ENCODE measurements around the gene TPCN2. TPM values are rescaled to one million over a fixed set of nuclear protein-coding genes. Genes with fewer than 3 reads are reported as not detected.

TPCN2 gene
- polyA plus RNA-seq, 1 donor from 2014 or later = 14.2 TPM

DNA sequence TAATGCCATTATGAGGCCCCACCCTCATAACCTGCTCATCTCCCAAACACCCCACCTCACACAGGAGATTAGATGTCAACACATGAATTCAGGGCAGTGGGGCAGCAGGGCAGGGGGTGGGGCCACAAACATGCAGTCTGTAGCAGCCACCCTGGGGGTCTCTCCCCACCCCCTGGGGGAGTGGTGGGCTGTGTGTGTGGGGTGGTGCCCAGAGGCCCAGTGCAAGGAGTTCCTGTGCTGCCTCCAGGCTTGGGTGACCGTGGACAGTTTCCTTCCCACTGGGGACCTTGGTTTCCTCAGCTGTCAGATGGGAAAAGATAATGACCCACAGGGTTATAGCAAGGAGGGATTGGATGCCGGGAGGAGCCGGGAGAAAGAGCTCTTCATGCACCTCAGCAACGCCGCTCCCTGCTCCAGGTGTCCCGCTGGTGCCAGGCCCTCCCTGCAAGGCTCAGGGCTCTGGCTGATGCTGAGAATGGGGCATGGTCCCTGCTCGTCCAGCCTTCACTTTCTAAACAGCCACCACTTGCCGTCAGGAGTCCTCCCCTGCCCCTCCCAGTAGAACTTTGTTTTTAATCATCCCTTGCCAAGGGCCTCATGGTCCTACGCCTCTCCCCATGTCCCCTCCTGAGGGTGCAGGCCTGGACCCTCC lies 33.7 kb upstream of the TPCN2 start:
- Histone ChIP-seq H3K4me3 (ENCODE audit: low read length) (no peak overlapping the region), H3F3A (ENCODE audit: insufficient read depth, low read length, poor library complexity, severe bottlenecking) (no peaks in the 10 kb centered on the region), H3K36me3 (ENCODE audit: insufficient read depth, low read length) (no peaks in the 10 kb centered on the region), H3K9me3 (ENCODE audit: low read length) (no peaks in the 10 kb centered on the region), H2AFZ (ENCODE audit: low read depth, low read length) (no peak overlapping the region), H3K79me2 (replicated peaks; ENCODE audit: insufficient read depth, low read length) (no peaks in the 10 kb centered on the region), H3K27ac (ENCODE audit: low read length) (no peak overlapping the region), H3K9me2 (ENCODE audit: insufficient read depth, low read length) (no peaks in the 10 kb centered on the region), H3K9ac (ENCODE audit: low read length) (no peak overlapping the region), H3K27me3 (ENCODE audit: insufficient read depth, low read depth, low read length) (no peaks in the 10 kb centered on the region), H3K4me2 (ENCODE audit: low read length) (no peak overlapping the region), H4K20me1 (ENCODE audit: insufficient read depth) (no peaks in the 10 kb centered on the region)
- TF ChIP-seq MXI1 (conservative IDR thresholded peaks at IDR 0.05; ENCODE audit: poor library complexity, severe bottlenecking) = no peak
- no peak for TF ChIP-seq EP300 (conservative IDR thresholded peaks at IDR 0.05; ENCODE audit: poor library complexity, severe bottlenecking)
- no peak for TF ChIP-seq POLR2AphosphoS5 (IDR thresholded peaks at IDR 0.05)
- TF ChIP-seq, protein P1, sequence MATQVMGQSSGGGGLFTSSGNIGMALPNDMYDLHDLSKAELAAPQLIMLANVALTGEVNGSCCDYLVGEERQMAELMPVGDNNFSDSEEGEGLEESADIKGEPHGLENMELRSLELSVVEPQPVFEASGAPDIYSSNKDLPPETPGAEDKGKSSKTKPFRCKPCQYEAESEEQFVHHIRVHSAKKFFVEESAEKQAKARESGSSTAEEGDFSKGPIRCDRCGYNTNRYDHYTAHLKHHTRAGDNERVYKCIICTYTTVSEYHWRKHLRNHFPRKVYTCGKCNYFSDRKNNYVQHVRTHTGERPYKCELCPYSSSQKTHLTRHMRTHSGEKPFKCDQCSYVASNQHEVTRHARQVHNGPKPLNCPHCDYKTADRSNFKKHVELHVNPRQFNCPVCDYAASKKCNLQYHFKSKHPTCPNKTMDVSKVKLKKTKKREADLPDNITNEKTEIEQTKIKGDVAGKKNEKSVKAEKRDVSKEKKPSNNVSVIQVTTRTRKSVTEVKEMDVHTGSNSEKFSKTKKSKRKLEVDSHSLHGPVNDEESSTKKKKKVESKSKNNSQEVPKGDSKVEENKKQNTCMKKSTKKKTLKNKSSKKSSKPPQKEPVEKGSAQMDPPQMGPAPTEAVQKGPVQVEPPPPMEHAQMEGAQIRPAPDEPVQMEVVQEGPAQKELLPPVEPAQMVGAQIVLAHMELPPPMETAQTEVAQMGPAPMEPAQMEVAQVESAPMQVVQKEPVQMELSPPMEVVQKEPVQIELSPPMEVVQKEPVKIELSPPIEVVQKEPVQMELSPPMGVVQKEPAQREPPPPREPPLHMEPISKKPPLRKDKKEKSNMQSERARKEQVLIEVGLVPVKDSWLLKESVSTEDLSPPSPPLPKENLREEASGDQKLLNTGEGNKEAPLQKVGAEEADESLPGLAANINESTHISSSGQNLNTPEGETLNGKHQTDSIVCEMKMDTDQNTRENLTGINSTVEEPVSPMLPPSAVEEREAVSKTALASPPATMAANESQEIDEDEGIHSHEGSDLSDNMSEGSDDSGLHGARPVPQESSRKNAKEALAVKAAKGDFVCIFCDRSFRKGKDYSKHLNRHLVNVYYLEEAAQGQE (IDR thresholded peaks at IDR 0.05; ENCODE audit: borderline replicate concordance) = no peak
- no peak for TF ChIP-seq TAF1 (IDR thresholded peaks at IDR 0.05; ENCODE audit: low read depth)
- TF ChIP-seq EZH2 (IDR thresholded peaks at IDR 0.05; ENCODE audit: borderline replicate concordance, insufficient read depth, low read length, poor library complexity, severe bottlenecking) = no peak
- no peak for TF ChIP-seq RAD21 (conservative IDR thresholded peaks at IDR 0.05)
- TF ChIP-seq, protein P2, sequence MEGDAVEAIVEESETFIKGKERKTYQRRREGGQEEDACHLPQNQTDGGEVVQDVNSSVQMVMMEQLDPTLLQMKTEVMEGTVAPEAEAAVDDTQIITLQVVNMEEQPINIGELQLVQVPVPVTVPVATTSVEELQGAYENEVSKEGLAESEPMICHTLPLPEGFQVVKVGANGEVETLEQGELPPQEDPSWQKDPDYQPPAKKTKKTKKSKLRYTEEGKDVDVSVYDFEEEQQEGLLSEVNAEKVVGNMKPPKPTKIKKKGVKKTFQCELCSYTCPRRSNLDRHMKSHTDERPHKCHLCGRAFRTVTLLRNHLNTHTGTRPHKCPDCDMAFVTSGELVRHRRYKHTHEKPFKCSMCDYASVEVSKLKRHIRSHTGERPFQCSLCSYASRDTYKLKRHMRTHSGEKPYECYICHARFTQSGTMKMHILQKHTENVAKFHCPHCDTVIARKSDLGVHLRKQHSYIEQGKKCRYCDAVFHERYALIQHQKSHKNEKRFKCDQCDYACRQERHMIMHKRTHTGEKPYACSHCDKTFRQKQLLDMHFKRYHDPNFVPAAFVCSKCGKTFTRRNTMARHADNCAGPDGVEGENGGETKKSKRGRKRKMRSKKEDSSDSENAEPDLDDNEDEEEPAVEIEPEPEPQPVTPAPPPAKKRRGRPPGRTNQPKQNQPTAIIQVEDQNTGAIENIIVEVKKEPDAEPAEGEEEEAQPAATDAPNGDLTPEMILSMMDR (IDR thresholded peaks at IDR 0.05; ENCODE audit: poor library complexity, severe bottlenecking) = no peak
- no peak for TF ChIP-seq SMC3 (conservative IDR thresholded peaks at IDR 0.05; ENCODE audit: poor library complexity)

DNA sequence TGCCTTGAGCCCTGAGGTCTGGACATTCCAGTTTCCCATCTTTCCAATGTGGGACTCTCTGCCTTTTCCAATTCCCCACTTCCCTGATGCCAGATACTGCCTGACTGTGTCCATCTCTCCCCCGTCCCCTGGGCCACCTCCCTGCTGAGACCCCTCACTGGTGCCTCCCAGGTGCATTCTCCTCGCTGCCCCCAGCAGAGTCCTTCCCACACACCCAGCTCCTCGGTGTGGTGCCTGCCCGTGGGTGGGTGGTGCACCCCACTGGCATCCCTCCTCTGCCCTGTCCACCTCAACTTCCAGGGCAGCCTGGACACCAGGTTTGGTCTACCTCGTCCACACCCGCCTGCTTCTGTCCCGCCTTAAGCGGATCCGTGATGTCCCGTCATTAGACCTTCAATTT lies 30.8 kb upstream of the TPCN2 start:
- no peak for TF ChIP-seq TAF1 (IDR thresholded peaks at IDR 0.05; ENCODE audit: low read depth)
- no peak for TF ChIP-seq SMC3 (conservative IDR thresholded peaks at IDR 0.05; ENCODE audit: poor library complexity)
- no peak for TF ChIP-seq EZH2 (IDR thresholded peaks at IDR 0.05; ENCODE audit: borderline replicate concordance, insufficient read depth, low read length, poor library complexity, severe bottlenecking)
- no peak for TF ChIP-seq RAD21 (conservative IDR thresholded peaks at IDR 0.05)
- TF ChIP-seq, protein P1 (IDR thresholded peaks at IDR 0.05; ENCODE audit: borderline replicate concordance) = no peak
- TF ChIP-seq, protein P2 (IDR thresholded peaks at IDR 0.05; ENCODE audit: poor library complexity, severe bottlenecking) = no peak
- no peak for TF ChIP-seq EP300 (conservative IDR thresholded peaks at IDR 0.05; ENCODE audit: poor library complexity, severe bottlenecking)
- no peak for TF ChIP-seq POLR2AphosphoS5 (IDR thresholded peaks at IDR 0.05)
- TF ChIP-seq MXI1 (conservative IDR thresholded peaks at IDR 0.05; ENCODE audit: poor library complexity, severe bottlenecking) = no peak
- H3K36me3 ChIP-seq (ENCODE audit: insufficient read depth, low read length) = no peaks in the 10 kb centered on the region
- H3K9me2 ChIP-seq (ENCODE audit: insufficient read depth, low read length) = no peaks in the 10 kb centered on the region
- no peak overlapping the region for H3K4me3 ChIP-seq (ENCODE audit: low read length)
- no peaks in the 10 kb centered on the region for H3K9me3 ChIP-seq (ENCODE audit: low read length)
- no peak overlapping the region for H3K9ac ChIP-seq (ENCODE audit: low read length)
- no peak overlapping the region for H3K4me2 ChIP-seq (ENCODE audit: low read length)
- no peaks in the 10 kb centered on the region for H3K27me3 ChIP-seq (ENCODE audit: insufficient read depth, low read depth, low read length)
- no peak overlapping the region for H3K27ac ChIP-seq (ENCODE audit: low read length)
- H3K79me2 ChIP-seq (replicated peaks; ENCODE audit: insufficient read depth, low read length) = no peaks in the 10 kb centered on the region
- H4K20me1 ChIP-seq (ENCODE audit: insufficient read depth) = no peaks in the 10 kb centered on the region
- H2AFZ ChIP-seq (ENCODE audit: low read depth, low read length) = no peak overlapping the region
- H3F3A ChIP-seq (ENCODE audit: insufficient read depth, low read length, poor library complexity, severe bottlenecking) = no peaks in the 10 kb centered on the region

Measured in neural cell (in vitro differentiated cells).